GM12872 (cell line): Measurements from ENCODE around the gene SLIT3.

Experiments used
- CTCF ChIP-seq: IDR thresholded peaks from 3 replicates; pipeline ENCODE4 v1.5.1; 2011; ENCODE audit warnings: low read depth, mild to moderate bottlenecking, low read length, moderate library complexity; ENCODE audit not compliant: insufficient read depth

SLIT3 gene

GRCh38 chr5:169190849-169191248 is 110.1 kb downstream of the SLIT3 start:
- no peak for TF ChIP-seq CTCF

GRCh38 chr5:169185626-169186025 is 115.3 kb downstream of the SLIT3 start:
- no peak for TF ChIP-seq CTCF

- TF ChIP-seq CTCF: no peak
Observed at GRCh38 chr5:169183576-169183975, 117.4 kb downstream of the SLIT3 start.

GRCh38 chr5:169182797-169183196 is 118.1 kb downstream of the SLIT3 start:
- no peak for TF ChIP-seq CTCF

- no peak for TF ChIP-seq CTCF
Observed at GRCh38 chr5:169181814-169182213, 119.1 kb downstream of the SLIT3 start.

GRCh38 chr5:169178754-169179153 is 122.2 kb downstream of the SLIT3 start:
- TF ChIP-seq CTCF: no peak

- no peak for TF ChIP-seq CTCF
Observed at GRCh38 chr5:169178274-169178673, 122.7 kb downstream of the SLIT3 start.
